ENCODE measurements around the gene KIFC3. TPM values are rescaled to one million over a fixed set of nuclear protein-coding genes. Genes with fewer than 3 reads are reported as not detected.

KIFC3 gene
- total and polyA plus RNA-seq, 2 of the 13 experiments (the other 11 are each of a cell fraction or from before 2014, with no cell fraction given), result 42.1 to 45.3 TPM

DNA sequence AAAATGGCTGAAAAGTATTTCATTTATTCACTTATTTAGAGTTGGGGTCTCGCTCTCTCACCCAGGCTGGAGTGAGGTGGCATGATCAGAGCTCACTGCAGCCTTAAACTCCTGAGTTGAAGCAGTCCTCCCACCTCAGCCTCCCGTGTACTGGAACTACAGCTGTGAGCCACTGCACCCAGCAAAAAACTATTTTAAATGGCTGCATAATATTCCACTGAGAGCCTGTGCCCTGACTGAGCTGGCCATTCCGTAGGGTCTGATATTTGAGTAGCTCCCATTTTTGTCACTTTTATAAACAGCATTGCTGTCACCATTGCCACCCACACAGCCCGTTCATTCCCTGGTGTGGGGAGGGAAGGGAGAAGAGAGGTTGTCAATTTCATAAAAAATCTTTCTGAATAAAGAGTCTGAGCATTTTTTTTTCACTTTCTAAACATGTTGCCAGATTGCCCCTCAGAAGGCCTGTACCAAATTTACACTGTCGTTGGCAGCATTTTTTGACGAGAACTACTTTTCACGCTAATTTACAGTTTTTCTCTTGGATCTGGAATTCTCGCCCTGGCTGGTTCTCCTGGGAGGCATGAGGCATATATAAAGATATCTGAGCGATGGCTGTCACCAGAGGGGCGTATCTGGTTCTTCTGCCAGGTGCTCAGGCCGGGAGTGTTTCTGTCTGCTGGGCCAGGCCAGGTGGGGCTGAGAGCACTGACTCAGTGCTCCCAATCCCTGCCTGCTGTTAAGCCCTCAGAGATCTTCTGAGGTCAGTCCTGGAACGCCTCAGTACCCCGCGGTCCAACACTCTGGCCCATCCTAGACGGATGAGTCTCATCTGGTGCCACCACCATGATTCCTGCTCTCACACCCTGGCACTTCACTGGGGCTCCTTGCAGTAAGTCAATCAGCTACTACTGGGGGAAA is 7.2 kb upstream of the KIFC3 start (continued):
- TF ChIP-seq, protein P1, sequence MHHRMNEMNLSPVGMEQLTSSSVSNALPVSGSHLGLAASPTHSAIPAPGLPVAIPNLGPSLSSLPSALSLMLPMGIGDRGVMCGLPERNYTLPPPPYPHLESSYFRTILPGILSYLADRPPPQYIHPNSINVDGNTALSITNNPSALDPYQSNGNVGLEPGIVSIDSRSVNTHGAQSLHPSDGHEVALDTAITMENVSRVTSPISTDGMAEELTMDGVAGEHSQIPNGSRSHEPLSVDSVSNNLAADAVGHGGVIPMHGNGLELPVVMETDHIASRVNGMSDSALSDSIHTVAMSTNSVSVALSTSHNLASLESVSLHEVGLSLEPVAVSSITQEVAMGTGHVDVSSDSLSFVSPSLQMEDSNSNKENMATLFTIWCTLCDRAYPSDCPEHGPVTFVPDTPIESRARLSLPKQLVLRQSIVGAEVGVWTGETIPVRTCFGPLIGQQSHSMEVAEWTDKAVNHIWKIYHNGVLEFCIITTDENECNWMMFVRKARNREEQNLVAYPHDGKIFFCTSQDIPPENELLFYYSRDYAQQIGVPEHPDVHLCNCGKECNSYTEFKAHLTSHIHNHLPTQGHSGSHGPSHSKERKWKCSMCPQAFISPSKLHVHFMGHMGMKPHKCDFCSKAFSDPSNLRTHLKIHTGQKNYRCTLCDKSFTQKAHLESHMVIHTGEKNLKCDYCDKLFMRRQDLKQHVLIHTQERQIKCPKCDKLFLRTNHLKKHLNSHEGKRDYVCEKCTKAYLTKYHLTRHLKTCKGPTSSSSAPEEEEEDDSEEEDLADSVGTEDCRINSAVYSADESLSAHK (CRISPR knock-in tag; IDR thresholded peaks at IDR 0.05; ENCODE audit: borderline replicate concordance), result no peak
- TF ChIP-seq RFX5 (IDR thresholded peaks at IDR 0.05; ENCODE audit: low read depth, low read length), result no peak
- TF ChIP-seq, protein P2, sequence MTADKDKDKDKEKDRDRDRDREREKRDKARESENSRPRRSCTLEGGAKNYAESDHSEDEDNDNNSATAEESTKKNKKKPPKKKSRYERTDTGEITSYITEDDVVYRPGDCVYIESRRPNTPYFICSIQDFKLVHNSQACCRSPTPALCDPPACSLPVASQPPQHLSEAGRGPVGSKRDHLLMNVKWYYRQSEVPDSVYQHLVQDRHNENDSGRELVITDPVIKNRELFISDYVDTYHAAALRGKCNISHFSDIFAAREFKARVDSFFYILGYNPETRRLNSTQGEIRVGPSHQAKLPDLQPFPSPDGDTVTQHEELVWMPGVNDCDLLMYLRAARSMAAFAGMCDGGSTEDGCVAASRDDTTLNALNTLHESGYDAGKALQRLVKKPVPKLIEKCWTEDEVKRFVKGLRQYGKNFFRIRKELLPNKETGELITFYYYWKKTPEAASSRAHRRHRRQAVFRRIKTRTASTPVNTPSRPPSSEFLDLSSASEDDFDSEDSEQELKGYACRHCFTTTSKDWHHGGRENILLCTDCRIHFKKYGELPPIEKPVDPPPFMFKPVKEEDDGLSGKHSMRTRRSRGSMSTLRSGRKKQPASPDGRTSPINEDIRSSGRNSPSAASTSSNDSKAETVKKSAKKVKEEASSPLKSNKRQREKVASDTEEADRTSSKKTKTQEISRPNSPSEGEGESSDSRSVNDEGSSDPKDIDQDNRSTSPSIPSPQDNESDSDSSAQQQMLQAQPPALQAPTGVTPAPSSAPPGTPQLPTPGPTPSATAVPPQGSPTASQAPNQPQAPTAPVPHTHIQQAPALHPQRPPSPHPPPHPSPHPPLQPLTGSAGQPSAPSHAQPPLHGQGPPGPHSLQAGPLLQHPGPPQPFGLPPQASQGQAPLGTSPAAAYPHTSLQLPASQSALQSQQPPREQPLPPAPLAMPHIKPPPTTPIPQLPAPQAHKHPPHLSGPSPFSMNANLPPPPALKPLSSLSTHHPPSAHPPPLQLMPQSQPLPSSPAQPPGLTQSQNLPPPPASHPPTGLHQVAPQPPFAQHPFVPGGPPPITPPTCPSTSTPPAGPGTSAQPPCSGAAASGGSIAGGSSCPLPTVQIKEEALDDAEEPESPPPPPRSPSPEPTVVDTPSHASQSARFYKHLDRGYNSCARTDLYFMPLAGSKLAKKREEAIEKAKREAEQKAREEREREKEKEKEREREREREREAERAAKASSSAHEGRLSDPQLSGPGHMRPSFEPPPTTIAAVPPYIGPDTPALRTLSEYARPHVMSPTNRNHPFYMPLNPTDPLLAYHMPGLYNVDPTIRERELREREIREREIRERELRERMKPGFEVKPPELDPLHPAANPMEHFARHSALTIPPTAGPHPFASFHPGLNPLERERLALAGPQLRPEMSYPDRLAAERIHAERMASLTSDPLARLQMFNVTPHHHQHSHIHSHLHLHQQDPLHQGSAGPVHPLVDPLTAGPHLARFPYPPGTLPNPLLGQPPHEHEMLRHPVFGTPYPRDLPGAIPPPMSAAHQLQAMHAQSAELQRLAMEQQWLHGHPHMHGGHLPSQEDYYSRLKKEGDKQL (CRISPR knock-in tag; IDR thresholded peaks at IDR 0.05; ENCODE audit: low read depth), result no peak
- TF ChIP-seq ZNF570 (CRISPR knock-in tag; IDR thresholded peaks at IDR 0.05; ENCODE audit: borderline replicate concordance), result no peak
- 0 out of 2 replicates have a peak, but pooled peaks have one; percentile 3 for TF ChIP-seq ZNF780A (CRISPR knock-in tag; IDR thresholded peaks at IDR 0.05)
- TF ChIP-seq, protein P3, sequence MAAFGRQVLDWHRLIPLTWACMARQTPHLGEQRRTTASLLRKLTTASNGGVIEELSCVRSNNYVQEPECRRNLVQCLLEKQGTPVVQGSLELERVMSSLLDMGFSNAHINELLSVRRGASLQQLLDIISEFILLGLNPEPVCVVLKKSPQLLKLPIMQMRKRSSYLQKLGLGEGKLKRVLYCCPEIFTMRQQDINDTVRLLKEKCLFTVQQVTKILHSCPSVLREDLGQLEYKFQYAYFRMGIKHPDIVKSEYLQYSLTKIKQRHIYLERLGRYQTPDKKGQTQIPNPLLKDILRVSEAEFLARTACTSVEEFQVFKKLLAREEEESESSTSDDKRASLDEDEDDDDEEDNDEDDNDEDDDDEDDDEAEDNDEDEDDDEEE (CRISPR knock-in tag; IDR thresholded peaks at IDR 0.05), result 0 out of 2 replicates have a peak, but pooled peaks have one; percentile 7
- TF ChIP-seq, protein P4, sequence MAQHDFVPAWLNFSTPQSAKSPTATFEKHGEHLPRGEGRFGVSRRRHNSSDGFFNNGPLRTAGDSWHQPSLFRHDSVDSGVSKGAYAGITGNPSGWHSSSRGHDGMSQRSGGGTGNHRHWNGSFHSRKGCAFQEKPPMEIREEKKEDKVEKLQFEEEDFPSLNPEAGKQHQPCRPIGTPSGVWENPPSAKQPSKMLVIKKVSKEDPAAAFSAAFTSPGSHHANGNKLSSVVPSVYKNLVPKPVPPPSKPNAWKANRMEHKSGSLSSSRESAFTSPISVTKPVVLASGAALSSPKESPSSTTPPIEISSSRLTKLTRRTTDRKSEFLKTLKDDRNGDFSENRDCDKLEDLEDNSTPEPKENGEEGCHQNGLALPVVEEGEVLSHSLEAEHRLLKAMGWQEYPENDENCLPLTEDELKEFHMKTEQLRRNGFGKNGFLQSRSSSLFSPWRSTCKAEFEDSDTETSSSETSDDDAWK (CRISPR knock-in tag; IDR thresholded peaks at IDR 0.05), result no peak
- peak; percentile 9; the same call in 1 of the 2 replicates for TF ChIP-seq ZNF44 (CRISPR knock-in tag; IDR thresholded peaks at IDR 0.05)
- TF ChIP-seq SKIL (CRISPR knock-in tag; IDR thresholded peaks at IDR 0.05; ENCODE audit: borderline replicate concordance), result no peak
- TF ChIP-seq KLF11 (CRISPR knock-in tag; IDR thresholded peaks at IDR 0.05), result no peak
- no peak for TF ChIP-seq ZMYM3 (CRISPR knock-in tag; IDR thresholded peaks at IDR 0.05)
- TF ChIP-seq SOX13 (IDR thresholded peaks at IDR 0.05), result no peak
- TF ChIP-seq SOX13 (CRISPR knock-in tag; conservative IDR thresholded peaks at IDR 0.05 in 1 of 2, IDR thresholded peaks at IDR 0.05 in 1 of 2), result no peak
- TF ChIP-seq DNMT3B (CRISPR knock-in tag; conservative IDR thresholded peaks at IDR 0.05), result no peak
- TF ChIP-seq BHLHE40 (IDR thresholded peaks at IDR 0.05; ENCODE audit: low read length), result no peak

All from HepG2 (cell line).